ENCODE data around the gene TRIP13. TPM values are rescaled to one million over a fixed set of nuclear protein-coding genes. Genes with fewer than 3 reads are reported as not detected.

Gene TRIP13
- total and polyA plus RNA-seq, 2 of the 13 experiments (the other 11 are each of a cell fraction or from before 2014, with no cell fraction given): 13.5 to 33.0 TPM

DNA sequence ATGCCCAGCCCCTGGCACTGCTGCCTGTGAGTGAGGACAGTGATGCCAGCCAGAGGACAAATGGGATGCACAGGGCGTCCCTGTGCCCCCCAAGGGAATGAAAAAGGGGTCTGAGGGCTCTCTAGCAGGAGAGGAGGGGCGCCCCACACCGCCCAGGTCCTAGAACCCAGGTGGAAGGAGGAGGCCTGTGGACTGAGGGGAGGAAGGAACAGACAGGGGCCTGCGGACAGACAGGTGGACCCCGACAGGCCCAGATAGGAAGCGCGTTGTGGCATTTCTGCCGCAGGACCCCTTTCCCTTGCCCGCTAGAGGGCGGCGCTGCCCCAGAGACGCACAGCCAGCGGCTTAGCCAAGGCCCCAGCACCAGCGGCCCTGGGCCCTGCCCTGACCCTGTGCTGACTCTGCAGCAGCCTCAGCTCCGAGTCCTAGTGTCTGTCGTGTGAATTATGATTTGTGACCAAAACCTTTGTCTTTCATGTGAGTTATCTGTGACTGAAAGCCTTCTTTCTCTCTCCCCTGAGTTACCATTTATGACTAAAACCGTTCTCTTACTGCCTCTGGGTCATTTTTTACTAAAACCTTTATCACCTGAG is 30.7 kb downstream of the TRIP13 start (continued):
- TF ChIP-seq, protein P1, sequence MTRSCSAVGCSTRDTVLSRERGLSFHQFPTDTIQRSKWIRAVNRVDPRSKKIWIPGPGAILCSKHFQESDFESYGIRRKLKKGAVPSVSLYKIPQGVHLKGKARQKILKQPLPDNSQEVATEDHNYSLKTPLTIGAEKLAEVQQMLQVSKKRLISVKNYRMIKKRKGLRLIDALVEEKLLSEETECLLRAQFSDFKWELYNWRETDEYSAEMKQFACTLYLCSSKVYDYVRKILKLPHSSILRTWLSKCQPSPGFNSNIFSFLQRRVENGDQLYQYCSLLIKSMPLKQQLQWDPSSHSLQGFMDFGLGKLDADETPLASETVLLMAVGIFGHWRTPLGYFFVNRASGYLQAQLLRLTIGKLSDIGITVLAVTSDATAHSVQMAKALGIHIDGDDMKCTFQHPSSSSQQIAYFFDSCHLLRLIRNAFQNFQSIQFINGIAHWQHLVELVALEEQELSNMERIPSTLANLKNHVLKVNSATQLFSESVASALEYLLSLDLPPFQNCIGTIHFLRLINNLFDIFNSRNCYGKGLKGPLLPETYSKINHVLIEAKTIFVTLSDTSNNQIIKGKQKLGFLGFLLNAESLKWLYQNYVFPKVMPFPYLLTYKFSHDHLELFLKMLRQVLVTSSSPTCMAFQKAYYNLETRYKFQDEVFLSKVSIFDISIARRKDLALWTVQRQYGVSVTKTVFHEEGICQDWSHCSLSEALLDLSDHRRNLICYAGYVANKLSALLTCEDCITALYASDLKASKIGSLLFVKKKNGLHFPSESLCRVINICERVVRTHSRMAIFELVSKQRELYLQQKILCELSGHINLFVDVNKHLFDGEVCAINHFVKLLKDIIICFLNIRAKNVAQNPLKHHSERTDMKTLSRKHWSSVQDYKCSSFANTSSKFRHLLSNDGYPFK (CRISPR knock-in tag; IDR thresholded peaks at IDR 0.05; ENCODE audit: borderline replicate concordance): no peak
- peak; percentile 67; the same call in 1 of the 2 replicates for TF ChIP-seq ZNF768 (CRISPR knock-in tag; IDR thresholded peaks at IDR 0.05)
- TF ChIP-seq, protein P2, sequence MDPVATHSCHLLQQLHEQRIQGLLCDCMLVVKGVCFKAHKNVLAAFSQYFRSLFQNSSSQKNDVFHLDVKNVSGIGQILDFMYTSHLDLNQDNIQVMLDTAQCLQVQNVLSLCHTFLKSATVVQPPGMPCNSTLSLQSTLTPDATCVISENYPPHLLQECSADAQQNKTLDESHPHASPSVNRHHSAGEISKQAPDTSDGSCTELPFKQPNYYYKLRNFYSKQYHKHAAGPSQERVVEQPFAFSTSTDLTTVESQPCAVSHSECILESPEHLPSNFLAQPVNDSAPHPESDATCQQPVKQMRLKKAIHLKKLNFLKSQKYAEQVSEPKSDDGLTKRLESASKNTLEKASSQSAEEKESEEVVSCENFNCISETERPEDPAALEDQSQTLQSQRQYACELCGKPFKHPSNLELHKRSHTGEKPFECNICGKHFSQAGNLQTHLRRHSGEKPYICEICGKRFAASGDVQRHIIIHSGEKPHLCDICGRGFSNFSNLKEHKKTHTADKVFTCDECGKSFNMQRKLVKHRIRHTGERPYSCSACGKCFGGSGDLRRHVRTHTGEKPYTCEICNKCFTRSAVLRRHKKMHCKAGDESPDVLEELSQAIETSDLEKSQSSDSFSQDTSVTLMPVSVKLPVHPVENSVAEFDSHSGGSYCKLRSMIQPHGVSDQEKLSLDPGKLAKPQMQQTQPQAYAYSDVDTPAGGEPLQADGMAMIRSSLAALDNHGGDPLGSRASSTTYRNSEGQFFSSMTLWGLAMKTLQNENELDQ (CRISPR knock-in tag; IDR thresholded peaks at IDR 0.05; ENCODE audit: borderline replicate concordance): no peak
- TF ChIP-seq ISL2 (CRISPR knock-in tag; IDR thresholded peaks at IDR 0.05): peak; percentile 50; the same call in 1 of the 2 replicates
- TF ChIP-seq KAT8 (CRISPR knock-in tag; IDR thresholded peaks at IDR 0.05): no peak
- TF ChIP-seq, protein P3, sequence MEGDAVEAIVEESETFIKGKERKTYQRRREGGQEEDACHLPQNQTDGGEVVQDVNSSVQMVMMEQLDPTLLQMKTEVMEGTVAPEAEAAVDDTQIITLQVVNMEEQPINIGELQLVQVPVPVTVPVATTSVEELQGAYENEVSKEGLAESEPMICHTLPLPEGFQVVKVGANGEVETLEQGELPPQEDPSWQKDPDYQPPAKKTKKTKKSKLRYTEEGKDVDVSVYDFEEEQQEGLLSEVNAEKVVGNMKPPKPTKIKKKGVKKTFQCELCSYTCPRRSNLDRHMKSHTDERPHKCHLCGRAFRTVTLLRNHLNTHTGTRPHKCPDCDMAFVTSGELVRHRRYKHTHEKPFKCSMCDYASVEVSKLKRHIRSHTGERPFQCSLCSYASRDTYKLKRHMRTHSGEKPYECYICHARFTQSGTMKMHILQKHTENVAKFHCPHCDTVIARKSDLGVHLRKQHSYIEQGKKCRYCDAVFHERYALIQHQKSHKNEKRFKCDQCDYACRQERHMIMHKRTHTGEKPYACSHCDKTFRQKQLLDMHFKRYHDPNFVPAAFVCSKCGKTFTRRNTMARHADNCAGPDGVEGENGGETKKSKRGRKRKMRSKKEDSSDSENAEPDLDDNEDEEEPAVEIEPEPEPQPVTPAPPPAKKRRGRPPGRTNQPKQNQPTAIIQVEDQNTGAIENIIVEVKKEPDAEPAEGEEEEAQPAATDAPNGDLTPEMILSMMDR (CRISPR knock-in tag; IDR thresholded peaks at IDR 0.05): peak; percentile 98
- TF ChIP-seq, protein P4, sequence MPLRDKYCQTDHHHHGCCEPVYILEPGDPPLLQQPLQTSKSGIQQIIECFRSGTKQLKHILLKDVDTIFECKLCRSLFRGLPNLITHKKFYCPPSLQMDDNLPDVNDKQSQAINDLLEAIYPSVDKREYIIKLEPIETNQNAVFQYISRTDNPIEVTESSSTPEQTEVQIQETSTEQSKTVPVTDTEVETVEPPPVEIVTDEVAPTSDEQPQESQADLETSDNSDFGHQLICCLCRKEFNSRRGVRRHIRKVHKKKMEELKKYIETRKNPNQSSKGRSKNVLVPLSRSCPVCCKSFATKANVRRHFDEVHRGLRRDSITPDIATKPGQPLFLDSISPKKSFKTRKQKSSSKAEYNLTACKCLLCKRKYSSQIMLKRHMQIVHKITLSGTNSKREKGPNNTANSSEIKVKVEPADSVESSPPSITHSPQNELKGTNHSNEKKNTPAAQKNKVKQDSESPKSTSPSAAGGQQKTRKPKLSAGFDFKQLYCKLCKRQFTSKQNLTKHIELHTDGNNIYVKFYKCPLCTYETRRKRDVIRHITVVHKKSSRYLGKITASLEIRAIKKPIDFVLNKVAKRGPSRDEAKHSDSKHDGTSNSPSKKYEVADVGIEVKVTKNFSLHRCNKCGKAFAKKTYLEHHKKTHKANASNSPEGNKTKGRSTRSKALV (CRISPR knock-in tag; IDR thresholded peaks at IDR 0.05): peak; percentile 48; the same call in 1 of the 2 replicates
- no peak for TF ChIP-seq ZNF451 (CRISPR knock-in tag; IDR thresholded peaks at IDR 0.05)
- TF ChIP-seq ZNF143 (CRISPR knock-in tag; IDR thresholded peaks at IDR 0.05): 0 out of 2 replicates have a peak, but pooled peaks have one; percentile 26
- TF ChIP-seq RXRB (CRISPR knock-in tag; IDR thresholded peaks at IDR 0.05; ENCODE audit: borderline replicate concordance): peak; percentile 38; the same call in 1 of the 2 replicates
- TF ChIP-seq PPARG (CRISPR knock-in tag; conservative IDR thresholded peaks at IDR 0.05): no peak
- peak; percentile 17; the same call in 1 of the 2 replicates for TF ChIP-seq SAP130 (CRISPR knock-in tag; IDR thresholded peaks at IDR 0.05; ENCODE audit: low read depth)
- TF ChIP-seq POGZ (CRISPR knock-in tag; IDR thresholded peaks at IDR 0.05): 0 out of 2 replicates have a peak, but pooled peaks have one; percentile 27
- peak; percentile 64; the same call in 1 of the 2 replicates for TF ChIP-seq NFKB2 (CRISPR knock-in tag; IDR thresholded peaks at IDR 0.05; ENCODE audit: borderline replicate concordance)
- peak; percentile 66; the same call in 1 of the 2 replicates for TF ChIP-seq PITX1 (CRISPR knock-in tag; IDR thresholded peaks at IDR 0.05)
- TF ChIP-seq, protein P5, sequence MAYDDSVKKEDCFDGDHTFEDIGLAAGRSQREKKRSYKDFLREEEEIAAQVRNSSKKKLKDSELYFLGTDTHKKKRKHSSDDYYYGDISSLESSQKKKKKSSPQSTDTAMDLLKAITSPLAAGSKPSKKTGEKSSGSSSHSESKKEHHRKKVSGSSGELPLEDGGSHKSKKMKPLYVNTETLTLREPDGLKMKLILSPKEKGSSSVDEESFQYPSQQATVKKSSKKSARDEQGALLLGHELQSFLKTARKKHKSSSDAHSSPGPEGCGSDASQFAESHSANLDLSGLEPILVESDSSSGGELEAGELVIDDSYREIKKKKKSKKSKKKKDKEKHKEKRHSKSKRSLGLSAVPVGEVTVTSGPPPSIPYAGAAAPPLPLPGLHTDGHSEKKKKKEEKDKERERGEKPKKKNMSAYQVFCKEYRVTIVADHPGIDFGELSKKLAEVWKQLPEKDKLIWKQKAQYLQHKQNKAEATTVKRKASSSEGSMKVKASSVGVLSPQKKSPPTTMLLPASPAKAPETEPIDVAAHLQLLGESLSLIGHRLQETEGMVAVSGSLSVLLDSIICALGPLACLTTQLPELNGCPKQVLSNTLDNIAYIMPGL (CRISPR knock-in tag; IDR thresholded peaks at IDR 0.05; ENCODE audit: borderline replicate concordance in 1 of 2, low read depth in 1 of 2): peak in 1 of 2 experiments; percentile 43; a peak in 1 of 4 replicates

Measured in HepG2 (cell line).